GM23338 (cell line): ENCODE results near the gene LDLR. TPM values are rescaled to one million over a fixed set of nuclear protein-coding genes. Genes with fewer than 3 reads are reported as not detected.

Experiments
- ATAC-seq: fragments of 200-7000 bp; cut with Tn5 transposase; 3 replicates; pipeline ENCODE4 v1.9.1; 2020
- DNase-seq: peaks from one replicate; pipeline ENCODE4 v3.0.0-alpha.2; 2015; ENCODE audit warnings: low spot score
- H2AFZ ChIP-seq: fragments of 200-600 bp; sonication (generic); 2 replicates; pipeline ENCODE4 v1.8.0; 2016; ENCODE audit warnings: antibody characterized with exemption, mild to moderate bottlenecking, moderate library complexity
- H3F3A ChIP-seq: fragments of 200-600 bp; sonication (generic); replicated peaks from 2 replicates; pipeline ENCODE4 v1.8.0; 2017; ENCODE audit warnings: antibody characterized with exemption, mixed run types, low read depth
- H3K27ac ChIP-seq: fragments of 200-600 bp; sonication (generic); 2 replicates; pipeline ENCODE4 v1.6.1; 2016; ENCODE audit warnings: low read depth
- H3K27me3 ChIP-seq: fragments of 200-600 bp; sonication (generic); 2 replicates; pipeline ENCODE4 v1.8.0; 2016; ENCODE audit warnings: mild to moderate bottlenecking, mixed run types, moderate library complexity; ENCODE audit not compliant: insufficient read depth
- H3K36me3 ChIP-seq: fragments of 200-600 bp; sonication (generic); 2 replicates; pipeline ENCODE4 v1.8.0; 2016; ENCODE audit warnings: mild to moderate bottlenecking; ENCODE audit not compliant: insufficient read depth
- H3K4me1 ChIP-seq: fragments of 200-600 bp; sonication (generic); 2 replicates; pipeline ENCODE4 v1.8.0; 2016; ENCODE audit warnings: mild to moderate bottlenecking, moderate library complexity; ENCODE audit not compliant: insufficient read depth
- H3K4me2 ChIP-seq: fragments of 200-600 bp; sonication (generic); 2 replicates; pipeline ENCODE4 v1.7.1; 2017; ENCODE audit warnings: mixed run types
- H3K4me3 ChIP-seq: fragments of 200-600 bp; sonication (generic); 2 replicates; pipeline ENCODE4 v1.6.1; 2016; ENCODE audit warnings: mixed run types
- H3K79me2 ChIP-seq: fragments of 200-600 bp; sonication (generic); replicated peaks from 2 replicates; pipeline ENCODE4 v1.8.0; 2017; ENCODE audit warnings: mild to moderate bottlenecking; ENCODE audit not compliant: insufficient read depth
- H3K9me2 ChIP-seq: fragments of 200-600 bp; sonication (generic); 2 replicates; pipeline ENCODE4 v1.8.0; 2017; ENCODE audit not compliant: insufficient read depth
- H4K20me1 ChIP-seq: fragments of 200-600 bp; sonication (generic); replicated peaks from 2 replicates; pipeline ENCODE4 v1.8.0; 2017; ENCODE audit warnings: mild to moderate bottlenecking; ENCODE audit not compliant: insufficient read depth
- H3K27ac Mint-ChIP-seq: 2 replicates; pipeline ENCODE4 v1.8.0; 2020; ENCODE audit warnings: inconsistent platforms, mild to moderate bottlenecking, moderate library complexity, mixed read lengths
- H3K27me3 Mint-ChIP-seq: 3 replicates; pipeline ENCODE4 v1.8.0; 2022; ENCODE audit warnings: low read depth, mild to moderate bottlenecking, moderate library complexity, mixed read lengths, inconsistent platforms; ENCODE audit not compliant: insufficient read depth, poor library complexity
- H3K36me3 Mint-ChIP-seq: 3 replicates; pipeline ENCODE4 v1.8.0; 2021; ENCODE audit warnings: low read depth, mild to moderate bottlenecking, inconsistent platforms, moderate library complexity, mixed read lengths
- H3K4me1 Mint-ChIP-seq: 3 replicates; pipeline ENCODE4 v1.8.0; 2020; ENCODE audit warnings: mild to moderate bottlenecking, inconsistent platforms, mixed read lengths
- H3K4me3 Mint-ChIP-seq: 3 replicates; pipeline ENCODE4 v1.8.0; 2021; ENCODE audit warnings: moderate library complexity, mild to moderate bottlenecking, inconsistent platforms, mixed read lengths
- H3K9me3 Mint-ChIP-seq: 3 replicates; pipeline ENCODE4 v1.8.0; 2020; ENCODE audit warnings: moderate library complexity, mild to moderate bottlenecking, inconsistent platforms, mixed read lengths
- POLR2AphosphoS5 ChIP-seq: IDR thresholded peaks from 2 replicates; pipeline ENCODE4 v1.6.1; 2016; ENCODE audit warnings: antibody characterized with exemption, low read depth
- polyA plus RNA-seq: library from polyadenylated mRNA; unstranded; fragments of >200 nt; fragmentation: Nextera tagmentation; extraction: Ambion mirVana; gene quantifications from 2 replicates; pipeline ENCODE4 v1.2.1, GENCODE V29; 2016
- total RNA-seq: library from RNA; depleted of rRNA; stranded (reverse); fragments of >200 nt; shearing (Covaris generic); gene quantifications from 2 replicates; pipeline ENCODE4 v1.2.3, GENCODE V29; 2014
- TF ChIP-seq, protein P1 (sequence below): fragments of 250-450 bp; sonication (Bioruptor Pico); IDR thresholded peaks from 2 replicates; pipeline ENCODE4 v1.5.0; 2020; ENCODE audit warnings: mild to moderate bottlenecking, moderate library complexity

LDLR gene
- total and polyA plus RNA-seq, 2 experiments from 2014 or later, result 57.6 to 180 TPM

- peaks cover 49% of the 10 kb centered on the region for H4K20me1 ChIP-seq
Observed at GRCh38 chr19:11090264-11090996, 1.2 kb downstream of the LDLR start.

More at GRCh38 chr19:11090264-11090996, 1.2 kb downstream of the LDLR start:
- no peaks in the 10 kb centered on the region for H3K9me2 ChIP-seq
- ATAC-seq (peak; percentile 92), DNase-seq (peak; percentile 98)
- H3K27ac ChIP-seq, result peak overlapping the region; percentile 98
- H3K36me3 ChIP-seq, result peaks cover 35% of the 10 kb centered on the region
- peak overlapping the region; percentile 99 for H3K4me3 ChIP-seq
- Mint-ChIP-seq H3K9me3 (no peaks in the 10 kb centered on the region; the same call in 2 of the 3 replicates), H3K27me3 (peaks cover 13% of the 10 kb centered on the region), H3K4me1 (peaks cover 37% of the 10 kb centered on the region), H3K4me3 (peak overlapping the region; percentile 92), H3K36me3 (peaks cover 49% of the 10 kb centered on the region), H3K27ac (peak overlapping the region; percentile 97)
- peak overlapping the region; percentile 93 for H3K4me2 ChIP-seq
- peak; percentile 72 for TF ChIP-seq POLR2AphosphoS5
- TF ChIP-seq, protein P1, sequence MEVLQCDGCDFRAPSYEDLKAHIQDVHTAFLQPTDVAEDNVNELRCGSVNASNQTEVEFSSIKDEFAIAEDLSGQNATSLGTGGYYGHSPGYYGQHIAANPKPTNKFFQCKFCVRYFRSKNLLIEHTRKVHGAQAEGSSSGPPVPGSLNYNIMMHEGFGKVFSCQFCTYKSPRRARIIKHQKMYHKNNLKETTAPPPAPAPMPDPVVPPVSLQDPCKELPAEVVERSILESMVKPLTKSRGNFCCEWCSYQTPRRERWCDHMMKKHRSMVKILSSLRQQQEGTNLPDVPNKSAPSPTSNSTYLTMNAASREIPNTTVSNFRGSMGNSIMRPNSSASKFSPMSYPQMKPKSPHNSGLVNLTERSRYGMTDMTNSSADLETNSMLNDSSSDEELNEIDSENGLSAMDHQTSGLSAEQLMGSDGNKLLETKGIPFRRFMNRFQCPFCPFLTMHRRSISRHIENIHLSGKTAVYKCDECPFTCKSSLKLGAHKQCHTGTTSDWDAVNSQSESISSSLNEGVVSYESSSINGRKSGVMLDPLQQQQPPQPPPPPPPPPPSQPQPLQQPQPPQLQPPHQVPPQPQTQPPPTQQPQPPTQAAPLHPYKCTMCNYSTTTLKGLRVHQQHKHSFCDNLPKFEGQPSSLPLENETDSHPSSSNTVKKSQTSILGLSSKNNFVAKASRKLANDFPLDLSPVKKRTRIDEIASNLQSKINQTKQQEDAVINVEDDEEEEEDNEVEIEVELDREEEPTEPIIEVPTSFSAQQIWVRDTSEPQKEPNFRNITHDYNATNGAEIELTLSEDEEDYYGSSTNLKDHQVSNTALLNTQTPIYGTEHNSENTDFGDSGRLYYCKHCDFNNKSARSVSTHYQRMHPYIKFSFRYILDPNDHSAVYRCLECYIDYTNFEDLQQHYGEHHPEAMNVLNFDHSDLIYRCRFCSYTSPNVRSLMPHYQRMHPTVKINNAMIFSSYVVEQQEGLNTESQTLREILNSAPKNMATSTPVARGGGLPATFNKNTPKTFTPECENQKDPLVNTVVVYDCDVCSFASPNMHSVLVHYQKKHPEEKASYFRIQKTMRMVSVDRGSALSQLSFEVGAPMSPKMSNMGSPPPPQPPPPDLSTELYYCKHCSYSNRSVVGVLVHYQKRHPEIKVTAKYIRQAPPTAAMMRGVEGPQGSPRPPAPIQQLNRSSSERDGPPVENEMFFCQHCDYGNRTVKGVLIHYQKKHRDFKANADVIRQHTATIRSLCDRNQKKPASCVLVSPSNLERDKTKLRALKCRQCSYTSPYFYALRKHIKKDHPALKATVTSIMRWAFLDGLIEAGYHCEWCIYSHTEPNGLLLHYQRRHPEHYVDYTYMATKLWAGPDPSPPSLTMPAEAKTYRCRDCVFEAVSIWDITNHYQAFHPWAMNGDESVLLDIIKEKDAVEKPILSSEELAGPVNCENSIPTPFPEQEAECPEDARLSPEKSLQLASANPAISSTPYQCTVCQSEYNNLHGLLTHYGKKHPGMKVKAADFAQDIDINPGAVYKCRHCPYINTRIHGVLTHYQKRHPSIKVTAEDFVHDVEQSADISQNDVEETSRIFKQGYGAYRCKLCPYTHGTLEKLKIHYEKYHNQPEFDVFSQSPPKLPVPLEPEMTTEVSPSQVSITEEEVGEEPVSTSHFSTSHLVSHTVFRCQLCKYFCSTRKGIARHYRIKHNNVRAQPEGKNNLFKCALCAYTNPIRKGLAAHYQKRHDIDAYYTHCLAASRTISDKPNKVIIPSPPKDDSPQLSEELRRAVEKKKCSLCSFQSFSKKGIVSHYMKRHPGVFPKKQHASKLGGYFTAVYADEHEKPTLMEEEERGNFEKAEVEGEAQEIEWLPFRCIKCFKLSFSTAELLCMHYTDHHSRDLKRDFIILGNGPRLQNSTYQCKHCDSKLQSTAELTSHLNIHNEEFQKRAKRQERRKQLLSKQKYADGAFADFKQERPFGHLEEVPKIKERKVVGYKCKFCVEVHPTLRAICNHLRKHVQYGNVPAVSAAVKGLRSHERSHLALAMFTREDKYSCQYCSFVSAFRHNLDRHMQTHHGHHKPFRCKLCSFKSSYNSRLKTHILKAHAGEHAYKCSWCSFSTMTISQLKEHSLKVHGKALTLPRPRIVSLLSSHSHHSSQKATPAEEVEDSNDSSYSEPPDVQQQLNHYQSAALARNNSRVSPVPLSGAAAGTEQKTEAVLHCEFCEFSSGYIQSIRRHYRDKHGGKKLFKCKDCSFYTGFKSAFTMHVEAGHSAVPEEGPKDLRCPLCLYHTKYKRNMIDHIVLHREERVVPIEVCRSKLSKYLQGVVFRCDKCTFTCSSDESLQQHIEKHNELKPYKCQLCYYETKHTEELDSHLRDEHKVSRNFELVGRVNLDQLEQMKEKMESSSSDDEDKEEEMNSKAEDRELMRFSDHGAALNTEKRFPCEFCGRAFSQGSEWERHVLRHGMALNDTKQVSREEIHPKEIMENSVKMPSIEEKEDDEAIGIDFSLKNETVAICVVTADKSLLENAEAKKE (CRISPR knock-in tag), result no peak
- H2AFZ ChIP-seq, result no peak overlapping the region
- H3F3A ChIP-seq, result peaks cover 35% of the 10 kb centered on the region
- H3K79me2 ChIP-seq, result peaks cover 59% of the 10 kb centered on the region
- H3K27me3 ChIP-seq, result no peaks in the 10 kb centered on the region
- H3K4me1 ChIP-seq, result peaks cover 45% of the 10 kb centered on the region
